Neuronal stem cell (in vitro differentiated cells): ENCODE results near the gene UIMC1.

Experiments used
- DNase-seq: peaks from one replicate; pipeline ENCODE4 v3.0.0-alpha.2; 2013; ENCODE audit warnings: low spot score
- H2AFZ ChIP-seq: one replicate; pipeline ENCODE4 v1.6.1; 2013; ENCODE audit warnings: mild to moderate bottlenecking, low read length, inconsistent platforms
- H2AK5ac ChIP-seq: 2 replicates; pipeline ENCODE4 v1.6.1; 2013; ENCODE audit warnings: low read depth, mild to moderate bottlenecking, inconsistent platforms, low read length, moderate library complexity, mixed read lengths
- H2BK120ac ChIP-seq: 2 replicates; pipeline ENCODE4 v1.6.1; 2013; ENCODE audit warnings: low read depth, mild to moderate bottlenecking, inconsistent platforms, low read length, moderate library complexity, mixed read lengths
- H2BK12ac ChIP-seq: one replicate; pipeline ENCODE4 v1.6.1; 2013; ENCODE audit warnings: low read length, inconsistent platforms
- H2BK15ac ChIP-seq: 2 replicates; pipeline ENCODE4 v1.6.1; 2013; ENCODE audit warnings: mild to moderate bottlenecking, low read length, inconsistent platforms, mixed read lengths
- H2BK5ac ChIP-seq: one replicate; pipeline ENCODE4 v1.6.1; 2013; ENCODE audit warnings: inconsistent platforms, mild to moderate bottlenecking, low read length, moderate library complexity
- H3K14ac ChIP-seq: one replicate; pipeline ENCODE4 v1.6.1; 2013; ENCODE audit warnings: low read length, inconsistent platforms
- H3K18ac ChIP-seq: 2 replicates; pipeline ENCODE4 v1.6.1; 2013; ENCODE audit warnings: low read length, inconsistent platforms
- H3K23ac ChIP-seq: 2 replicates; pipeline ENCODE4 v1.6.1; 2013; ENCODE audit warnings: low read depth, mild to moderate bottlenecking, mixed read lengths, low read length, inconsistent platforms; ENCODE audit not compliant: poor library complexity
- H3K27ac ChIP-seq: replicated peaks from 3 replicates; pipeline ENCODE4 v1.5.1; 2013; ENCODE audit warnings: low read length, inconsistent platforms
- H3K27me3 ChIP-seq, 3 experiments: 2 replicates each; pipeline ENCODE4 v1.6.1; 2013; ENCODE audit warnings: low read length in 3 of 3, mild to moderate bottlenecking in 2 of 3, inconsistent platforms in 1 of 3, low read depth in 1 of 3, mixed read lengths in 1 of 3, moderate library complexity in 1 of 3; ENCODE audit not compliant: control insufficient read depth in 3 of 3, insufficient read depth in 3 of 3
- H3K36me3 ChIP-seq, 2 donors: replicated peaks in 1 of 2; 2 replicates each; pipeline ENCODE4 v1.6.1; 2013; ENCODE audit warnings: low read length in 2 of 2; ENCODE audit not compliant: control insufficient read depth in 2 of 2, insufficient read depth in 2 of 2
- H3K4ac ChIP-seq: 2 replicates; pipeline ENCODE4 v1.6.1; 2013; ENCODE audit warnings: inconsistent platforms, mild to moderate bottlenecking, low read length, moderate library complexity
- H3K4me1 ChIP-seq, 2 donors: 1 replicate in 1 of 2; 2 replicates in 1 of 2; pipeline ENCODE4 v1.6.1; 2013; ENCODE audit warnings: low read length in 2 of 2, low read depth in 1 of 2; ENCODE audit not compliant: control insufficient read depth in 2 of 2, insufficient read depth in 1 of 2
- H3K4me2 ChIP-seq: one replicate; pipeline ENCODE4 v1.6.1; 2013; ENCODE audit warnings: mild to moderate bottlenecking, low read length, inconsistent platforms; ENCODE audit not compliant: insufficient read depth, poor library complexity, severe bottlenecking
- H3K4me3 ChIP-seq, 2 donors: 2 replicates each; pipeline ENCODE4 v1.5.1; 2013; ENCODE audit warnings: low read length in 2 of 2, mild to moderate bottlenecking in 2 of 2, inconsistent platforms in 1 of 2, moderate library complexity in 1 of 2
- H3K79me1 ChIP-seq: one replicate; pipeline ENCODE4 v1.6.1; 2013; ENCODE audit warnings: low read depth, mild to moderate bottlenecking, inconsistent platforms, low read length, moderate library complexity
- H3K9ac ChIP-seq: one replicate; pipeline ENCODE4 v1.6.1; 2013; ENCODE audit warnings: mild to moderate bottlenecking, low read depth, low read length, inconsistent platforms; ENCODE audit not compliant: poor library complexity
- H3K9me3 ChIP-seq, 2 donors: replicated peaks in 1 of 2; 2 replicates each; pipeline versions ENCODE3 to v1.6.1; 2013; ENCODE audit warnings: low read length in 2 of 2, mild to moderate bottlenecking in 2 of 2, inconsistent platforms in 1 of 2, low read depth in 1 of 2, mixed read lengths in 1 of 2, moderate library complexity in 1 of 2; ENCODE audit not compliant: control insufficient read depth in 2 of 2, insufficient read depth in 1 of 2
- H4K8ac ChIP-seq: one replicate; pipeline ENCODE4 v1.6.1; 2013; ENCODE audit warnings: low read depth, mild to moderate bottlenecking, inconsistent platforms, low read length, moderate library complexity
- H4K91ac ChIP-seq: one replicate; pipeline ENCODE4 v1.6.1; 2013; ENCODE audit warnings: low read length, low read depth, mild to moderate bottlenecking, inconsistent platforms; ENCODE audit not compliant: poor library complexity
- WGBS, 2 donors: extraction: QIAGEN DNeasy Blood & Tissue Kit; methylation state at CpG; one replicate each; pipeline ENCODE4 v1.1.7; 2013; ENCODE audit warnings: missing lambda C conversion rate in 2 of 2, mixed read lengths in 1 of 2; ENCODE audit not compliant: insufficient read length in 2 of 2, insufficient replicate concordance in 1 of 2; ENCODE audit errors: extremely low coverage in 2 of 2; 5-methylcytosine and 5-hydroxymethylcytosine counted together

UIMC1 gene

GRCh38 chr5:176889321-176890280 lies 117.0 kb downstream of the UIMC1 start:
- Histone ChIP-seq H2BK5ac (peak overlapping the region; percentile 4), H3K36me3 (no peaks in the 10 kb centered on the region), H3K79me1 (no peaks in the 10 kb centered on the region), H4K91ac (no peak overlapping the region), H3K14ac (peak overlapping the region; percentile 86), H2BK15ac (no peak overlapping the region), H2BK120ac (no peak overlapping the region), H3K27ac (no peak overlapping the region), H3K23ac (no peak overlapping the region), H3K4me1 (peaks cover 0 to 6% of the 10 kb centered on the region in 2 donors), H3K4me2 (no peak overlapping the region), H2BK12ac (peak overlapping the region; percentile 60), H3K18ac (peak overlapping the region; percentile 56), H2AK5ac (peak overlapping the region; percentile 92), H3K9ac (peak overlapping the region; percentile 47), H3K27me3 (peaks cover 0 to 32% (median 0%) of the 10 kb centered on the region in 3 experiments), H4K8ac (no peak overlapping the region), H3K4ac (no peak overlapping the region), H2AFZ (no peak overlapping the region), H3K9me3 (peaks cover 0 to 2% of the 10 kb centered on the region in 2 donors), H3K4me3 (peak overlapping the region in 1 of 2 donors; percentile 40)
- no peak for DNase-seq
- WGBS, 2 donors, result no CpG with 5 or more reads among the region's 24 CpGs

GRCh38 chr5:176888865-176889165 lies 117.8 kb downstream of the UIMC1 start:
- H2BK5ac ChIP-seq, result no peak overlapping the region
- no CpG with 5 or more reads among the region's 1 CpG for WGBS, 2 donors
- H3K4me1 ChIP-seq, result peaks cover 0 to 14% of the 10 kb centered on the region in 2 donors
- no peak for DNase-seq
- no peak overlapping the region for H2AFZ ChIP-seq
- peak overlapping the region; percentile 20 for H2AK5ac ChIP-seq
- H2BK12ac ChIP-seq, result no peak overlapping the region
- no peak overlapping the region for H3K4me2 ChIP-seq
- no peak overlapping the region for H3K18ac ChIP-seq
- peak overlapping the region; percentile 14 for H2BK15ac ChIP-seq
- no peak overlapping the region for H3K23ac ChIP-seq
- peaks cover 0 to 32% (median 0%) of the 10 kb centered on the region in 3 experiments for H3K27me3 ChIP-seq
- H4K8ac ChIP-seq, result no peak overlapping the region
- H4K91ac ChIP-seq, result no peak overlapping the region
- H3K14ac ChIP-seq, result peak overlapping the region; percentile 6
- no peak overlapping the region for H3K27ac ChIP-seq
- H3K79me1 ChIP-seq, result no peaks in the 10 kb centered on the region
- H3K4me3 ChIP-seq, result no peak overlapping the region
- peaks cover 0 to 2% of the 10 kb centered on the region in 2 donors for H3K9me3 ChIP-seq
- no peak overlapping the region for H2BK120ac ChIP-seq
- H3K4ac ChIP-seq, result no peak overlapping the region
- H3K9ac ChIP-seq, result no peak overlapping the region
- H3K36me3 ChIP-seq, result no peaks in the 10 kb centered on the region

GRCh38 chr5:176888016-176888864 lies 118.3 kb downstream of the UIMC1 start:
- no peaks in the 10 kb centered on the region for H3K79me1 ChIP-seq
- H3K14ac ChIP-seq, result peak overlapping the region; percentile 67
- peak overlapping the region; percentile 20 for H2BK5ac ChIP-seq

More at GRCh38 chr5:176888016-176888864, 118.3 kb downstream of the UIMC1 start:
- Histone ChIP-seq H4K91ac (peak overlapping the region; percentile 90), H3K27ac (no peak overlapping the region), H3K27me3 (peaks cover 0 to 32% (median 0%) of the 10 kb centered on the region in 3 experiments), H3K9ac (no peak overlapping the region), H2AK5ac (peak overlapping the region; percentile 20), H2BK12ac (no peak overlapping the region), H2AFZ (no peak overlapping the region), H3K36me3 (no peaks in the 10 kb centered on the region), H3K23ac (peak overlapping the region; percentile 75), H2BK120ac (no peak overlapping the region), H2BK15ac (peak overlapping the region; percentile 14), H3K18ac (peak overlapping the region; percentile 68), H4K8ac (no peak overlapping the region), H3K4me1 (peaks cover 0 to 20% of the 10 kb centered on the region in 2 donors), H3K4ac (no peak overlapping the region), H3K4me3 (no peak overlapping the region), H3K4me2 (no peak overlapping the region), H3K9me3 (peaks cover 0 to 2% of the 10 kb centered on the region in 2 donors)
- DNase-seq, result no peak
- no CpG with 5 or more reads among the region's 27 CpGs for WGBS, 2 donors
